SK-N-MC (cell line): ENCODE data around the gene CAP1.
"Not testable (repeated sequence)": the region's sequence is repeated elsewhere in the genome, so short reads cannot be mapped to it uniquely, and the experiment has no call there.

ENCODE experiments used
- EZH2 ChIP-seq: fragments of 200-600 bp; sonication (generic); IDR thresholded peaks from one replicate; pipeline ENCODE4 v1.6.1; 2017; ENCODE audit warnings: antibody characterized with exemption
- FOXP2 ChIP-seq: optimal IDR thresholded peaks from 2 replicates; pipeline ENCODE3; 2011; ENCODE audit warnings: mild to moderate bottlenecking, moderate library complexity; ENCODE audit not compliant: insufficient read depth; ENCODE audit errors: extremely low read length, control extremely low read depth
- POLR2AphosphoS5 ChIP-seq: IDR thresholded peaks from 2 replicates; pipeline ENCODE4 v1.6.1; 2012; ENCODE audit warnings: mild to moderate bottlenecking, low read depth, low read length, borderline replicate concordance

DNA sequence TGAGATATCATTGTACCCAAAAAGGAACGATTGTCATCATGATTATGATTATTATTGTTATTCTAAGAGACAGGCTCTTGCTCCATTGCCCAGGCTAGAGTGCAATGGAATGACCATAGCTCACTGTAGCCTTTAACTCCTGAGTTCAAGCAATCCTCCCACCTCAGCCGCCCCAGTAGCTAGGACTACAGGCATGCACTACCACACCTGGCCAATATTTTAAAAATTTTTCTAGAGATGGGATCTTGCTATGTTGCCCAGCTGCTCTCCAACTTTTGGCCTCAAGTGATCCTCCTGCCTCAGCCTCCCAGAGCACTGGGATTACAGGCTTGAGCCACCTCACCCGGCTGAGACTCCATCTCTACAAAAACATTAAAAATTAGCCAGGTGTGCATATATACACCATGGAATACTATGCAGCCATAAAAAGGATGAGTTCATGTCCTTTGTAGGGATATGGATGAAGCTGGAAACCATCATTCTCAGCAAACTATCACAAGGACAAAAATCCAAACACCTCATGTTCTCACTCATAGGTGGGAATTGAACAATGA, 33.0 kb upstream of the CAP1 start:
- TF ChIP-seq FOXP2, EZH2, POLR2AphosphoS5: not testable (repeated sequence)
